ENCODE data around the gene BCKDHA.

GRCh38 chr19:41384351-41384750 lies 13.3 kb upstream of the BCKDHA start:
- no peak for TF ChIP-seq EZH2 (IDR thresholded peaks at IDR 0.05; ENCODE audit: insufficient read depth, poor library complexity, severe bottlenecking)
- TF ChIP-seq EZH2phosphoT487 (IDR thresholded peaks at IDR 0.05; ENCODE audit: insufficient read depth, low read depth), result no peak
